IMR-90 (cell line): Measurements from ENCODE around the gene RSBN1L. TPM values are rescaled to one million over a fixed set of nuclear protein-coding genes. Genes with fewer than 3 reads are reported as not detected.

Source experiments
- ATAC-seq: fragments of 200-7000 bp; cut with Tn5 transposase; 2 replicates; pipeline ENCODE4 v1.9.1; 2020; ENCODE audit warnings: low read depth, mild to moderate bottlenecking, moderate library complexity
- BruUV-seq: library from RNA; stranded (reverse); fragments of 400-500 nt; replicated peaks from 2 replicates; lab custom pipeline; 2021; lab: Mats Ljungman, UMichigan
- CTCF ChIA-PET: fragments of 300-600 bp; formaldehyde crosslinking; extraction: SDS; loops from one replicate; lab custom pipeline; 2021; ENCODE audit warnings: antibody characterized with exemption; lab: Yijun Ruan, JAX
- POLR2A ChIA-PET: fragments of 300-600 bp; sonication (Branson Sonifier 250); formaldehyde crosslinking; loops from one replicate; lab custom pipeline; 2022; ENCODE audit warnings: antibody characterized with exemption; ENCODE audit not compliant: unreplicated experiment; lab: Charles Lee
- DNase-seq: peaks from one replicate; pipeline ENCODE4 v3.0.0; 2013
- H2AFZ ChIP-seq: replicated peaks from 2 replicates; pipeline ENCODE3; 2013; ENCODE audit warnings: low read length, mild to moderate bottlenecking; ENCODE audit not compliant: poor library complexity
- H2AK5ac ChIP-seq: 2 replicates; pipeline ENCODE4 v1.6.1; 2013; ENCODE audit warnings: low read depth, low read length, inconsistent platforms
- H2AK9ac ChIP-seq: replicated peaks from 2 replicates; pipeline ENCODE3; 2013; ENCODE audit warnings: mild to moderate bottlenecking, low read depth, low read length, moderate library complexity; ENCODE audit not compliant: poor library complexity
- H2BK120ac ChIP-seq: 2 replicates; pipeline ENCODE4 v1.6.1; 2013; ENCODE audit warnings: low read depth, low read length, inconsistent platforms
- H2BK15ac ChIP-seq: 3 replicates; pipeline ENCODE4 v1.6.1; 2013; ENCODE audit warnings: low read depth, low read length, inconsistent platforms
- H2BK20ac ChIP-seq: 2 replicates; pipeline ENCODE4 v1.6.1; 2013; ENCODE audit warnings: low read depth, mild to moderate bottlenecking, inconsistent platforms, low read length, moderate library complexity
- H2BK5ac ChIP-seq: 2 replicates; pipeline ENCODE4 v1.6.1; 2013; ENCODE audit warnings: mild to moderate bottlenecking, low read depth, low read length, inconsistent platforms; ENCODE audit not compliant: poor library complexity, severe bottlenecking
- H3K14ac ChIP-seq: replicated peaks from 2 replicates; pipeline ENCODE4 v1.6.1; 2013; ENCODE audit warnings: low read depth, low read length, inconsistent platforms
- H3K18ac ChIP-seq: 2 replicates; pipeline ENCODE4 v1.6.1; 2013; ENCODE audit warnings: low read depth, low read length, control low read depth
- H3K23ac ChIP-seq: 2 replicates; pipeline ENCODE4 v1.6.1; 2013; ENCODE audit warnings: low read depth, low read length, inconsistent platforms
- H3K27ac ChIP-seq: 2 replicates; pipeline ENCODE4 v1.5.1; 2013; ENCODE audit warnings: mild to moderate bottlenecking, control low read depth, low read length; ENCODE audit not compliant: insufficient read depth
- H3K27me3 ChIP-seq: 2 replicates; pipeline ENCODE4 v1.6.1; 2013; ENCODE audit warnings: low read length; ENCODE audit not compliant: control insufficient read depth, insufficient read depth
- H3K36me3 ChIP-seq: 2 replicates; pipeline ENCODE4 v1.6.1; 2013; ENCODE audit warnings: low read length, mixed read lengths; ENCODE audit not compliant: control insufficient read depth, insufficient read depth
- H3K4ac ChIP-seq: 2 replicates; pipeline ENCODE4 v1.6.1; 2013; ENCODE audit warnings: low read depth, low read length, inconsistent platforms
- H3K4me1 ChIP-seq: 2 replicates; pipeline ENCODE4 v1.6.1; 2013; ENCODE audit warnings: low read length, mixed read lengths; ENCODE audit not compliant: control insufficient read depth, insufficient read depth
- H3K4me2 ChIP-seq: 2 replicates; pipeline ENCODE4 v1.6.1; 2013; ENCODE audit warnings: low read depth, mild to moderate bottlenecking, control low read depth, low read length, moderate library complexity
- H3K4me3 ChIP-seq: 2 replicates; pipeline ENCODE4 v1.5.1; 2013; ENCODE audit warnings: low read depth, mild to moderate bottlenecking, control low read depth, low read length, moderate library complexity; ENCODE audit not compliant: insufficient read depth
- H3K56ac ChIP-seq: 2 replicates; pipeline ENCODE4 v1.6.1; 2013; ENCODE audit warnings: low read length, inconsistent platforms; ENCODE audit not compliant: insufficient read depth; ENCODE audit errors: extremely low read depth
- H3K79me1 ChIP-seq, 2 experiments: 2 replicates each; pipeline ENCODE4 v1.6.1; 2013; ENCODE audit warnings: low read length in 2 of 2, inconsistent platforms in 1 of 2, low read depth in 1 of 2
- H3K9ac ChIP-seq: 2 replicates; pipeline ENCODE4 v1.6.1; 2013; ENCODE audit warnings: low read depth, low read length, control low read depth
- H3K9me1 ChIP-seq: 2 replicates; pipeline ENCODE4 v1.6.1; 2013; ENCODE audit warnings: low read length, inconsistent platforms; ENCODE audit not compliant: insufficient read depth
- H3K9me3 ChIP-seq: 2 replicates; pipeline ENCODE4 v1.6.1; 2013; ENCODE audit warnings: low read length; ENCODE audit not compliant: control insufficient read depth, insufficient read depth
- H4K20me1 ChIP-seq: 2 replicates; pipeline ENCODE4 v1.6.1; 2013; ENCODE audit warnings: low read length, inconsistent platforms; ENCODE audit not compliant: insufficient read depth
- H4K5ac ChIP-seq: 2 replicates; pipeline ENCODE4 v1.6.1; 2013; ENCODE audit warnings: mild to moderate bottlenecking, low read depth, low read length, control low read depth
- H4K8ac ChIP-seq, 2 experiments: 2 replicates each; pipeline ENCODE4 v1.6.1; 2013; ENCODE audit warnings: low read depth in 2 of 2, low read length in 2 of 2, control low read depth in 1 of 2, inconsistent platforms in 1 of 2
- H4K91ac ChIP-seq: 2 replicates; pipeline ENCODE4 v1.6.1; 2013; ENCODE audit warnings: low read depth, low read length, inconsistent platforms; ENCODE audit not compliant: insufficient read depth
- CEBPB ChIP-seq: IDR thresholded peaks from 2 replicates; pipeline ENCODE4 v1.6.1; 2012; ENCODE audit warnings: low read depth, low read length, improper control_type of control experiment
- CHD1 ChIP-seq: IDR thresholded peaks from 2 replicates; pipeline ENCODE4 v1.6.1; 2012; ENCODE audit warnings: low read depth, low read length, improper control_type of control experiment
- FOS ChIP-seq: fragments of 150-350 bp; IDR thresholded peaks from 2 replicates; pipeline ENCODE4 v1.6.1; 2016; ENCODE audit warnings: low read depth, low read length
- MXI1 ChIP-seq: IDR thresholded peaks from 2 replicates; pipeline ENCODE4 v1.6.1; 2012; ENCODE audit warnings: low read depth, mild to moderate bottlenecking, low read length, moderate library complexity, borderline replicate concordance
- RAD21 ChIP-seq: IDR thresholded peaks from 2 replicates; pipeline ENCODE4 v1.6.1; 2012; ENCODE audit warnings: low read length, improper control_type of control experiment
- RCOR1 ChIP-seq: IDR thresholded peaks from 2 replicates; pipeline ENCODE4 v1.6.1; 2012; ENCODE audit warnings: mild to moderate bottlenecking, low read length, improper control_type of control experiment; ENCODE audit not compliant: insufficient replicate concordance
- WGBS, 2 experiments: methylation state at CpG; one replicate each; pipeline versions ENCODE4 v1.1.5 to v1.1.7; 2013; ENCODE audit warnings: missing lambda C conversion rate in 2 of 2; ENCODE audit not compliant: insufficient read length in 1 of 2; ENCODE audit errors: extremely low coverage in 2 of 2; 5-methylcytosine and 5-hydroxymethylcytosine counted together
- dilution Hi-C: fragments of 300-500 bp; cut with HindIII; formaldehyde crosslinking; loops from one replicate; pipeline ENCODE4 v1.14.3; 2018; ENCODE audit warnings: low sequenced_read_pairs; ENCODE audit not compliant: unreplicated experiment
- in situ Hi-C: fragments of 300-500 bp; cut with MboI; formaldehyde crosslinking; loops from 3 replicates; pipeline ENCODE4 v1.14.3; 2019; ENCODE audit warnings: low sequenced_read_pairs, inconsistent platforms, mixed read lengths
- intact Hi-C: fragments of 100-400 bp; cut with micrococcal nuclease; formaldehyde crosslinking; loops from 2 replicates; pipeline ENCODE4 v1.10.0; 2022
- polyA plus RNA-seq, 3 experiments: library from polyadenylated mRNA; depleted of rRNA; stranded (reverse); fragments of >200 nt; gene quantifications; 2 replicates each; pipeline ENCODE4 v1.2.3, GENCODE V29; 2012; ENCODE audit warnings: low replicate concordance in 1 of 3
- total RNA-seq: library from RNA; depleted of rRNA; stranded (reverse); fragments of >200 nt; gene quantifications from 2 replicates; pipeline ENCODE4 v1.2.3, GENCODE V29; 2012
- TF ChIP-seq, protein P1 (sequence below): conservative IDR thresholded peaks from 2 replicates; pipeline ENCODE4 v1.5.1; 2012; ENCODE audit warnings: mild to moderate bottlenecking, low read depth, low read length, improper control_type of control experiment

RSBN1L gene
- total and polyA plus RNA-seq, 2 of the 4 experiments (the other 2 are of a cell fraction): 7.8 to 14.7 TPM

DNA sequence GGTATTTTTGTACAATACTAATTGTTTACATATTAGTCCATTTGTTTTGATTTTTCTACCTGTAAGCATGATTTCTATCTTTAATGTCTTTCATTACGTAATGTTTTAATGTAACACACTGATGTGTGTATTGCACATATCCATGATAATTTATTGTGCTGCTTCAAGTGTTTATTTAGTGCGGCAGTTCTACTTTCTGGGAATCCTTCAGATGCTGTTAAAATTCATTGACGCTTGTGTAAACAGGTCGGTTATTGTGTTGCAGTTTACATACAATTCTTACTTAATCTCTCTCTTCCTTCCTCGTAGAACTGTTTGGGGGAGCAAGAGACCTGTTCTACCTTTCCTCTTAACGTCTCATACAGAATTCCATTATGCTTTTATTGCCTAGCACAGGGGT, 95.1 kb downstream of the RSBN1L start:
- H3K9ac ChIP-seq: no peak overlapping the region
- peaks cover 5 to 28% of the 10 kb centered on the region in 2 experiments; a peak in 3 of 4 replicates for H3K79me1 ChIP-seq
- H3K36me3 ChIP-seq: no peaks in the 10 kb centered on the region
- ChIA-PET POLR2A (interaction anchor here (0.6 kb wide), 1 partner anchor 104 kb away, joined by 7 read pairs; no protein-coding TSS in a partner anchor), CTCF (no interaction called here)
- no peaks in the 10 kb centered on the region for H3K27me3 ChIP-seq
- no CpG with 5 or more reads among the region's 6 CpGs for WGBS, 2 experiments
- no peak overlapping the region for H2BK120ac ChIP-seq
- H2BK15ac ChIP-seq: no peak overlapping the region
- no peak overlapping the region for H3K14ac ChIP-seq
- peaks cover 3% of the 10 kb centered on the region; the same call in 1 of the 2 replicates for H3K9me1 ChIP-seq
- no peak overlapping the region for H3K56ac ChIP-seq
- no peak overlapping the region for H3K4me3 ChIP-seq
- no peak overlapping the region for H2BK5ac ChIP-seq
- no peak overlapping the region for H3K18ac ChIP-seq
- no peak overlapping the region for H3K27ac ChIP-seq
- H2AK9ac ChIP-seq: no peak overlapping the region
- DNase-seq (no peak), ATAC-seq (no peak)
- no peak overlapping the region for H2AFZ ChIP-seq
- H4K5ac ChIP-seq: no peak overlapping the region
- H3K4me2 ChIP-seq: no peak overlapping the region
- H4K20me1 ChIP-seq: no peaks in the 10 kb centered on the region
- TF ChIP-seq RCOR1 (no peak), RAD21 (no peak), FOS (no peak), CHD1 (no peak), CEBPB (peak; percentile 39; the same call in 1 of the 2 replicates), MXI1 (no peak)
- TF ChIP-seq, protein P1, sequence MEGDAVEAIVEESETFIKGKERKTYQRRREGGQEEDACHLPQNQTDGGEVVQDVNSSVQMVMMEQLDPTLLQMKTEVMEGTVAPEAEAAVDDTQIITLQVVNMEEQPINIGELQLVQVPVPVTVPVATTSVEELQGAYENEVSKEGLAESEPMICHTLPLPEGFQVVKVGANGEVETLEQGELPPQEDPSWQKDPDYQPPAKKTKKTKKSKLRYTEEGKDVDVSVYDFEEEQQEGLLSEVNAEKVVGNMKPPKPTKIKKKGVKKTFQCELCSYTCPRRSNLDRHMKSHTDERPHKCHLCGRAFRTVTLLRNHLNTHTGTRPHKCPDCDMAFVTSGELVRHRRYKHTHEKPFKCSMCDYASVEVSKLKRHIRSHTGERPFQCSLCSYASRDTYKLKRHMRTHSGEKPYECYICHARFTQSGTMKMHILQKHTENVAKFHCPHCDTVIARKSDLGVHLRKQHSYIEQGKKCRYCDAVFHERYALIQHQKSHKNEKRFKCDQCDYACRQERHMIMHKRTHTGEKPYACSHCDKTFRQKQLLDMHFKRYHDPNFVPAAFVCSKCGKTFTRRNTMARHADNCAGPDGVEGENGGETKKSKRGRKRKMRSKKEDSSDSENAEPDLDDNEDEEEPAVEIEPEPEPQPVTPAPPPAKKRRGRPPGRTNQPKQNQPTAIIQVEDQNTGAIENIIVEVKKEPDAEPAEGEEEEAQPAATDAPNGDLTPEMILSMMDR: no peak
- H3K9me3 ChIP-seq: no peaks in the 10 kb centered on the region
- intact Hi-C loops (loop anchor here (10.0 kb wide), 1 partner anchor 113 kb away; no protein-coding TSS in a partner anchor), in situ Hi-C loops (no loop called here), dilution Hi-C loops (no loop called here)
- H3K4me1 ChIP-seq: peaks cover 3% of the 10 kb centered on the region; the same call in 1 of the 2 replicates
- no peak overlapping the region for H3K23ac ChIP-seq
- no peak overlapping the region for H2BK20ac ChIP-seq
- BruUV-seq: no TSS peak
- H4K91ac ChIP-seq: no peak overlapping the region
- no peak overlapping the region for H3K4ac ChIP-seq
- H2AK5ac ChIP-seq: no peak overlapping the region
- H4K8ac ChIP-seq: no peak overlapping the region
